Hypothalamus (tissue), 51 donors: ENCODE results near the gene BCL2L15.

Experiments used
- DNase-seq, 51 donors: peaks; one replicate each; lab custom pipeline; 2025; lab: John Stamatoyannopoulos, UW

Gene BCL2L15

GRCh38 chr1:113835686-113836290 lies 51.6 kb downstream of the BCL2L15 start:
- peak in 2 of 51 donors; percentile 5 to 7 for DNase-seq

GRCh38 chr1:113834716-113835115 lies 52.7 kb downstream of the BCL2L15 start:
- no peak for DNase-seq
